M059J (cell line): ENCODE results near the gene IFNG. TPM values are rescaled to one million over a fixed set of nuclear protein-coding genes. Genes with fewer than 3 reads are reported as not detected.
A peak's percentile ranks its signal among the peaks of the same experiment; 100 is the strongest.
"Not testable (repeated sequence)": the region's sequence is repeated elsewhere in the genome, so short reads cannot be mapped to it uniquely, and the experiment has no call there.

ENCODE experiments used
- DNase-seq: peaks from one replicate; pipeline ENCODE4 v3.0.0-alpha.2; 2012; ENCODE audit warnings: low read depth
- total RNA-seq: library from RNA; depleted of rRNA; stranded (reverse); fragments of >200 nt; shearing (Covaris generic); gene quantifications from 2 replicates; pipeline ENCODE4 v1.2.3, GENCODE V29; 2014; rRNA removed

The IFNG gene
- not detected in 2 replicates for total RNA-seq

DNA sequence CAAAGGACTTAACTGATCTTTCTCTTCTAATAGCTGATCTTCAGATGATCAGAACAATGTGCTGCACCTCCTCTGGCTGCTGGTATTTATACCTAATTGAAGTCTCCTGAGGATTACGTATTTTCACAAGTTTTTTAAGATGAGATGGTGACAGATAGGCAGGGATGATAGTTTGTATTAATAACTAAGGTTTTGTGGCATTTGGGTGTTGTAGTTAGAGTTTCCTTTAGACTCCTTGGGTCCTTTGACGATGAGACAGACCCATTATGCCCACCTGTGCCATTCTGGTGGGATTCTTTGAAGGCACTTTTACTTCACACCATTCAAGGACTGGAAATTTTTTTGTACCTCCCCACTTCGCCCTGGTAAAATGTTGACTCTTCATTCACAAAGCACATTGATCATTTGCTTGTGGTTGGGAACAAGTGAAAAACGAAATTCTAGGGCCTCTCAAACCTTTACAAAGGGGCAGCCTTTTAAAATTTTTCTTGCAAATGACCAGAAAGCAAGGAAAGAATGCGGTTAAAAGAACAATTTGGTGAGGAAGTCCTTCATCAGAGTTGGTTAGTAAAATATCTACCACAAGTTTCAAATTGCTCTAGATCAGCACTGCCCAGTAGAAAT is at the start of gene IFNG:
Gene IFNG (minus strand): TSS at position 60 of the 624 bp plus-strand sequence. CDS start 125 bp downstream, outside the sequence.
- no peak for DNase-seq

GRCh38 chr12:68209048-68209728 is 49.6 kb upstream of the IFNG start:
- peak; percentile 9 for DNase-seq

GRCh38 chr12:68207276-68207675 is 47.7 kb upstream of the IFNG start:
- no peak for DNase-seq

GRCh38 chr12:68206446-68206845 is 46.9 kb upstream of the IFNG start:
- no peak for DNase-seq

DNA sequence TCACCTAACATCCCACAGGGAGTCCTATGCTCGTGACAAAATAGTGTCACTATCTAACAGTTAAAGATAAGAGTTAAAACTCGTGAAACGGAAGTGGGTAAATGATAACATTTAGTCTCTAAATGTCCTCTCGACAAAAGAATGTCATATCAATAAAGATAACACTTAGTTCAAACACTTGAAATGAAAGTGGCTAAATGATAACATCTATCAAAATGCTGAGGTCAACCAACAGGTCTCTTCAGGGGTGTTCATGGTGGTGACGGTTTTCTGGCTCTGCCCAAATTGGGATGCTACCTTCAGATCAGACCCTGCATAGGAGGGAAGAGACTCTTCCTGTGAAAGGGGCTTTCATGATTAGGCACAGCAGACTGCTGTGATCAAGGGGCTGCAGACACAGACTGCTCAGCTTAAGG is 43.9 kb upstream of the IFNG start:
- DNase-seq: no peak

DNA sequence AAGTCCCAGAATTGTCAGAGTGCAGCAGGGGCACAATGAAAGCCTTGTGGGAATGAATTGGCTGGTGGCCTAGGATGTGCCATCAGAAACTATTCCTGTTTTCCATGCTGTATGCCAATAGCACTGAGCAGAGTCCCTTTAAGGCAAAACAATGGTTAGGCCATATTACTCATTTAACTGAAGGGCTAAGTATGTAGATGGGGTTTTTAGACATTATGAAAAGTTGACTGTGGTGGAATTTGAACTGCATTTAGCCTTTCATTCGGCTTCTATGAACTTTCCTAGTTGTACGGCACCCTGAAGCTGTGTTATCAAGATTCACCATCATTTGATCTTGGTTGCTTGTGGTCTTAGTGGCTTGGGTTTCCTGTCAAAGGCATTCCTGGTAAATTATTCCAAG is 41.3 kb upstream of the IFNG start:
- DNase-seq: peak; percentile 94

DNA sequence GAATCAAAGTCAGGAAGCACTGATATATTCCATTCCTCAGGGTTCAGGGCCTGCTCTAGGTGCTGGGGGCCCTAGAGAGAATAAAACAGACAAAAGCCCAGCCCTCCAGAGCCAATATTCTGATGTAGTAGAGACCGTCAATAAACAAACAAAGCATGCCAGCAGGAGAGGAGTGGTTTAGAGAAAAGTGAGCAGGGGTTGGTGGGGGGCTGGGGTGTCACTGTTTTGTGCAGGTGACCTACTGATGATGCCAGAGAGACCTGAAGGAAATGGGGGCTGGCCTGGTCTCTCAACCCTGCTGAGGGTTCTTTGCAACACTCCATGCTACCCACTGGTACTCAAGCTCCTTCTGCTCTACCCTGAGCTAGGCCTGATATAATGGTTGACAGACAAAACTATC is 39.6 kb upstream of the IFNG start:
- DNase-seq: no peak

GRCh38 chr12:68198507-68199086 is 39.1 kb upstream of the IFNG start:
- no peak for DNase-seq

- DNase-seq: no peak
Observed at GRCh38 chr12:68190301-68190700, 30.8 kb upstream of the IFNG start.

GRCh38 chr12:68189821-68190242 is 30.3 kb upstream of the IFNG start:
- peak; percentile 90 for DNase-seq

- DNase-seq: no peak
Observed at GRCh38 chr12:68185598-68185997, 26.1 kb upstream of the IFNG start.

GRCh38 chr12:68180792-68181744 is 21.5 kb upstream of the IFNG start:
- DNase-seq: peak; percentile 27

- DNase-seq: peak; percentile 24
Observed at GRCh38 chr12:68178774-68179439, 19.4 kb upstream of the IFNG start.

- DNase-seq: no peak
Observed at GRCh38 chr12:68178184-68178583, 18.6 kb upstream of the IFNG start.

DNA sequence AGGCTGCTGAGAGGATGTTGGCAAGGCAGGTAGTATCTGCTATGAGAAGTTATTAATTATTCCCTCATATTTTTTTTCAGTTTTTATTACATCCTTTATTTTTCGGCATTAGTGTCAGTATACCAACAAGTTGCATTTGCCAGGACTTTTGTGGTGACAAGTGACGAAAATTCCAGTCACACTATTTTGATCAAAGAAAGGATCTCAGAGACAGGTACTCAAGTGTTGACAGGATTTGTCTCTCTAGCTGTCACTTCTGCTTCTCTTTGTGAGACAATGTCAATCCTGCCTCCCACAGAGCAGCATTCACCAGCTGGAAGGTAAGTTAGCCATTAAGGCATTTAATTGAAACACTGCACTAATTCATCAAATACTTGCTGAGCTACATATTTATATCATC is 18.0 kb upstream of the IFNG start:
- no peak for DNase-seq

- no peak for DNase-seq
Observed at GRCh38 chr12:68176257-68176656, 16.7 kb upstream of the IFNG start.

DNA sequence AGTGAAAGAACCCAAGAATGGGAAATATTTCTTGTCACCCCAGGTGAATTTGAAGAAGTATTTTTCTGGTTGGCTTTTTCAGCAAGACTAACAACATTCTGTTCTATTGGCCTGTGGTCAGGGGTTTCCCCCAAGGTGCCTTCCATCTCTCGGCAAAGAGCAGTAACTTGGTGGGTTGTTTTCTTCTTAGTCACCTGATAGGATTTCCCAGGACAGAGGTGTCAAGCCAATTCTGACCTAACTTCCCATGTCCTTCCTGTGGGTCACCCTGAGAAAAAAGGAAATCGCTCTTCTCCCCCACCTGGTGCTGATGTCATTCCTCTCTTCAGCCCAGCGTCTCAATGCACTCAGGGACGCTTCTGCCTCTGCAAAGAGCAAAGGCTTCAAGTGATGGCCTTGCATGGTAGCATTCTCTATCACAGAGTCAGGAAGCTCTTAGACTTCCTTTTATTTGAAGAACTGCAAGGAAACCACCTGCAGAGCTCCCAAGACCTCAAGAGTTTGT is 16.1 kb upstream of the IFNG start:
- peak; percentile 52 for DNase-seq

DNA sequence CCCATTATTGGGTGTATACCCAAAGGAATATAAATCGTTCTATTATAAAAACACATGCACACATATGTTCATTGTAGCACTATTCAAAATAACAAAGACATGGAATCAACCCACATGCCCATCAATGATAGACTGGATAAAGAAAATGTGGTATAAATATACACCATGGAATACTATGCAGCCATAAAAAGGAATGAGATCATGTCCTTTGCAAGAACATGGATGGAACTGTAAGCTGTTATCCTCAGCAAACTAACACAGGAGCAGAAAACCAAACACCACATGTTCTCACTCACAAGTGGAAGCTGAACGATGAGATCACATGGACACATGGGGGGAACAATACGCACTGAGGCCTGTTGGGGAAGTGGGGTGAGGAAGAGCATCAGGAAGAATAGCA is 15.2 kb upstream of the IFNG start:
- not testable (repeated sequence) for DNase-seq

- DNase-seq: no peak
Observed at GRCh38 chr12:68173792-68174191, 14.3 kb upstream of the IFNG start.

DNA sequence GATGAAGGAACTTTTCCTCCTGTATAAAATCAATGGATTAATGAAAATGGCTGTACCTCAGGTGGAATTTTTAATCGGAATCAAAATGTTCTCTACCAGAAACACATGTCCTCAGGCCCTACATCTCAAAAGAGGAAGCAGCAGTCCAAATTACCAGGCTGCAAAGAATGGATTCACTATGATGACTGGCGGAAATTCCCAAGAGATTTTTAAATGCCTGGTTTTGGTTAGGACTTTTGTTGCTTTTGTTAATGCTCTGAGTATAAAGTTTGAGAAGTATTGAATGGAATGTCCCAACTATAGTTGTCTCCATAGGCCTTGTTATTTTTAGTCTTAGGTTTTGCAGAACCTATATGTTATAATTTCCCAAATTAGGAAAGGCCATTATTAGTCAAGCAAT is 11.2 kb upstream of the IFNG start:
- DNase-seq: no peak

GRCh38 chr12:68169213-68169889 is 9.8 kb upstream of the IFNG start:
- no peak for DNase-seq
